GM15510 (cell line): ENCODE data around the gene TVP23C.

Experiments used
- POLR2A ChIP-seq: IDR thresholded peaks from 3 replicates; pipeline ENCODE4 v1.6.1; 2011; ENCODE audit warnings: borderline replicate concordance; ENCODE audit not compliant: insufficient read length; ENCODE audit errors: extremely low read depth

Gene TVP23C

DNA sequence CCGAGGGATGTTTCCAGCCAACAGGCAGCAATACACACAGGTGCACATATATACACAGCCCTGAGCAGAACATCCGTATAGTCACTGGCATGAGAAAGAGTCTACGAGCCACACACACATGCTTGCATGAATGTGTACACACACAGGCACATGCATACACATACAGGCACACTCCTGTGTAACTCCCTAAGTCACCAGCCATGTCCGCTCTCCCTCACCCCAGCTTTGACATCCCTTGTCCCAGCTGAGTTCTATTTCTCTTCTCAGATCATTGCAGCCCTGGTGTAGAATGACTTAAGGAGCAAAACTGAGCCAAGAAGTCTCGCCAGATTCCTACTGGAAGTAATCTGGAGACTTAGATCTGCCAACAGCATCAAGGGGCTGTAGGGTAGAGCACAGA lies 108.9 kb downstream of the TVP23C start:
- no peak for TF ChIP-seq POLR2A

- TF ChIP-seq POLR2A: no peak
These were observed 109.5 kb downstream of the TVP23C start for GRCh38 chr17:15453782-15454181.

- no peak for TF ChIP-seq POLR2A
These were observed 110.0 kb downstream of the TVP23C start for GRCh38 chr17:15453246-15453645.

DNA sequence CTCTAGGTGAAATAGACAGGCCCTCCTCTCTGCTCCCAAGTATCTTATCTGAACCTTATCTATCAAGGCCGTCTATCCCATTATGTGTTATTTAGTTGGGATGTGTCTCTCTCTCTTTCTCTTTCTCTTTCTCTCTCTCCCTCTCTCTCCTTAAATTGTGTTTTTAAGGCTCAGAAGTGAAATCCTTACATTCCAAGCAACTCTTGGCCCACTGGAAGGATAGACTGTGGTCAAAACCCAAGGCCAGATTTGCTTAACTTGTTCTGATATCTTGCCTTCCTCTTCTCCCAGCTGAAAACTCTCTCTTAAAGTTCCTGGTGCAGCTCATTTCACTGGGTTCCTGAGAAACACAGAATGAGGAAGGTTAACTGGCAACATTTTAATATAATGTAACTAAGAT lies 110.5 kb downstream of the TVP23C start:
- TF ChIP-seq POLR2A: no peak
